GM23248 (cell line): ENCODE results near the gene ACSL6. TPM values are rescaled to one million over a fixed set of nuclear protein-coding genes. Genes with fewer than 3 reads are reported as not detected.

Experiments
- DNase-seq: peaks from one replicate; pipeline ENCODE4 v3.0.0-alpha.2; 2015
- H2AFZ ChIP-seq: fragments of 200-600 bp; sonication (generic); 2 replicates; pipeline ENCODE4 v1.6.1; 2016; ENCODE audit warnings: antibody characterized with exemption
- H3F3A ChIP-seq: fragments of 200-600 bp; sonication (generic); 2 replicates; pipeline ENCODE4 v1.6.1; 2016; ENCODE audit warnings: mild to moderate bottlenecking, antibody characterized with exemption, mixed run types; ENCODE audit not compliant: insufficient read depth
- H3K27ac ChIP-seq: fragments of 200-600 bp; sonication (generic); 2 replicates; pipeline ENCODE4 v1.5.1; 2016; ENCODE audit warnings: mild to moderate bottlenecking
- H3K27me3 ChIP-seq: fragments of 200-600 bp; sonication (generic); replicated peaks from 2 replicates; pipeline ENCODE4 v1.6.1; 2016; ENCODE audit warnings: mild to moderate bottlenecking; ENCODE audit not compliant: insufficient read depth
- H3K36me3 ChIP-seq: fragments of 200-600 bp; sonication (generic); 2 replicates; pipeline ENCODE4 v1.6.1; 2016; ENCODE audit warnings: low read depth, mild to moderate bottlenecking
- H3K4me1 ChIP-seq: fragments of 200-600 bp; sonication (generic); 2 replicates; pipeline ENCODE4 v1.6.1; 2016; ENCODE audit warnings: mild to moderate bottlenecking; ENCODE audit not compliant: insufficient read depth
- H3K4me2 ChIP-seq: fragments of 200-600 bp; sonication (generic); one replicate; pipeline ENCODE4 v1.6.1; 2016; ENCODE audit warnings: mild to moderate bottlenecking; ENCODE audit not compliant: unreplicated experiment
- H3K4me3 ChIP-seq: fragments of 200-600 bp; sonication (generic); 2 replicates; pipeline ENCODE4 v1.5.1; 2016; ENCODE audit warnings: mild to moderate bottlenecking
- H3K79me2 ChIP-seq: fragments of 200-600 bp; sonication (generic); 2 replicates; pipeline ENCODE4 v1.6.1; 2016; ENCODE audit warnings: mild to moderate bottlenecking; ENCODE audit not compliant: insufficient read depth
- H3K9ac ChIP-seq: fragments of 200-600 bp; sonication (generic); 2 replicates; pipeline ENCODE4 v1.6.1; 2016; ENCODE audit warnings: mild to moderate bottlenecking
- H3K9me2 ChIP-seq: fragments of 200-600 bp; sonication (generic); 2 replicates; pipeline ENCODE4 v1.6.1; 2016; ENCODE audit warnings: mixed run types, mild to moderate bottlenecking, moderate library complexity; ENCODE audit not compliant: insufficient read depth
- H3K9me3 ChIP-seq: fragments of 200-600 bp; sonication (generic); one replicate; pipeline ENCODE4 v1.6.1; 2017; ENCODE audit warnings: low read depth
- H4K20me1 ChIP-seq: fragments of 200-600 bp; sonication (generic); 2 replicates; pipeline ENCODE4 v1.6.0; 2016; ENCODE audit not compliant: insufficient read depth
- EZH2 ChIP-seq: fragments of 200-600 bp; sonication (generic); IDR thresholded peaks from 2 replicates; pipeline ENCODE4 v1.6.1; 2018; ENCODE audit warnings: antibody characterized with exemption, mild to moderate bottlenecking; ENCODE audit not compliant: insufficient read depth, poor library complexity, severe bottlenecking
- EZH2phosphoT487 ChIP-seq: fragments of 200-600 bp; sonication (generic); IDR thresholded peaks from 2 replicates; pipeline ENCODE4 v1.6.1; 2018; ENCODE audit warnings: antibody characterized with exemption, moderate library complexity, mild to moderate bottlenecking, low read depth; ENCODE audit not compliant: insufficient read depth
- WGBS, 2 experiments: methylation state at CpG; one replicate each; pipeline ENCODE4 v1.1.6; 2015 to 2017; ENCODE audit warnings: low lambda C conversion rate in 2 of 2, low coverage in 1 of 2; ENCODE audit errors: missing lambda C conversion rate in 2 of 2; 5-methylcytosine and 5-hydroxymethylcytosine counted together
- in situ Hi-C: fragments of 300-500 bp; cut with MboI; formaldehyde crosslinking; loops from 2 replicates; pipeline ENCODE4 v1.15.0; 2020
- polyA plus RNA-seq: library from polyadenylated mRNA; unstranded; fragments of >200 nt; fragmentation: Nextera tagmentation; extraction: Ambion mirVana; gene quantifications from 2 replicates; pipeline ENCODE4 v1.2.1, GENCODE V29; 2016
- total RNA-seq: library from RNA; depleted of rRNA; stranded (reverse); fragments of >200 nt; shearing (Covaris generic); gene quantifications from 2 replicates; pipeline ENCODE4 v1.2.3, GENCODE V29; 2014

The ACSL6 gene
- total and polyA plus RNA-seq, 2 experiments from 2014 or later, result 0.11 TPM; not detected in 1

- Histone ChIP-seq H3K9me3 (no peaks in the 10 kb centered on the region), H3K27ac (no peak overlapping the region), H4K20me1 (no peaks in the 10 kb centered on the region), H3K9me2 (no peaks in the 10 kb centered on the region), H3F3A (no peaks in the 10 kb centered on the region), H2AFZ (no peak overlapping the region), H3K79me2 (no peaks in the 10 kb centered on the region), H3K9ac (no peak overlapping the region), H3K27me3 (no peaks in the 10 kb centered on the region), H3K36me3 (no peaks in the 10 kb centered on the region), H3K4me2 (no peak overlapping the region), H3K4me3 (no peak overlapping the region), H3K4me1 (no peaks in the 10 kb centered on the region)
- no peak for DNase-seq
- 44 to 54% methylated on average over 4 of the region's 4 CpGs for WGBS, 2 experiments
- in situ Hi-C loops, result no loop called here
- no peak for TF ChIP-seq EZH2phosphoT487
- no peak for TF ChIP-seq EZH2
Observed at GRCh38 chr5:131980696-131981095, 30.8 kb downstream of the ACSL6 start.

GRCh38 chr5:131979816-131980215 is 31.6 kb downstream of the ACSL6 start:
- Histone ChIP-seq H3K27me3 (no peaks in the 10 kb centered on the region), H4K20me1 (no peaks in the 10 kb centered on the region), H3K36me3 (no peaks in the 10 kb centered on the region), H3K9me2 (no peaks in the 10 kb centered on the region), H3K79me2 (no peaks in the 10 kb centered on the region), H2AFZ (no peak overlapping the region), H3K9ac (no peak overlapping the region), H3K4me2 (no peak overlapping the region), H3K9me3 (no peaks in the 10 kb centered on the region), H3K4me3 (no peak overlapping the region), H3K27ac (no peak overlapping the region), H3F3A (no peaks in the 10 kb centered on the region), H3K4me1 (no peaks in the 10 kb centered on the region)
- TF ChIP-seq EZH2 (no peak), EZH2phosphoT487 (no peak)
- in situ Hi-C loops, result no loop called here
- no peak for DNase-seq
- WGBS, 2 experiments, result 59 to 72% methylated on average over 4 of the region's 4 CpGs

DNA sequence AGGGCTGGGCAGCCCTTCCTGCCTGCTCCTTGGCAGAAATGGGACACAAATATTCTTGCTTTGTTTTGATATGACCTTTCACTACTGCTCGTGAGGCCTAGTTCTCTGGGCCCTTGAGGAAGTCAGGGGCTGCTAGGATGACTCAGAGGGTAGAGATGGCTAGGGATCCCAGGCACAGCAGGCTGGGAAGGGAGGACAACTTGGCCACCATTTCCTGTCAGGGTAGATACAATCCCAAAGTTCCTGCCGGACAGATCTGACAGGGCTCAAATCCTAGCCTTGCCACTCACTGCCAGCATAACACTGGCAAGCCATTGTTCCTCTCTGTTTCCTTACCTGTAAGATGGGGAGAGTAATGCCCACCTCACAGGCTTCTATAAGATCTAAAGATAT is 34.2 kb downstream of the ACSL6 start:
- Histone ChIP-seq H3K4me1 (no peaks in the 10 kb centered on the region), H3K79me2 (no peaks in the 10 kb centered on the region), H3K4me2 (no peak overlapping the region), H3F3A (no peaks in the 10 kb centered on the region), H3K27me3 (no peaks in the 10 kb centered on the region), H3K9ac (no peak overlapping the region), H3K36me3 (no peaks in the 10 kb centered on the region), H3K4me3 (no peak overlapping the region), H4K20me1 (no peaks in the 10 kb centered on the region), H3K9me3 (no peaks in the 10 kb centered on the region), H3K27ac (no peak overlapping the region), H3K9me2 (no peaks in the 10 kb centered on the region), H2AFZ (no peak overlapping the region)
- in situ Hi-C loops, result no loop called here
- DNase-seq, result no peak
- TF ChIP-seq EZH2 (no peak), EZH2phosphoT487 (no peak)
- 38 to 46% methylated on average over 2 of the region's 2 CpGs for WGBS, 2 experiments

- Histone ChIP-seq H3K36me3 (no peaks in the 10 kb centered on the region), H2AFZ (no peak overlapping the region), H3K9me3 (no peaks in the 10 kb centered on the region), H3K4me1 (no peaks in the 10 kb centered on the region), H3K4me3 (no peak overlapping the region), H4K20me1 (no peaks in the 10 kb centered on the region), H3K79me2 (no peaks in the 10 kb centered on the region), H3K9ac (no peak overlapping the region), H3F3A (no peaks in the 10 kb centered on the region), H3K9me2 (no peaks in the 10 kb centered on the region), H3K27ac (no peak overlapping the region), H3K27me3 (no peaks in the 10 kb centered on the region), H3K4me2 (no peak overlapping the region)
- TF ChIP-seq EZH2phosphoT487 (no peak), EZH2 (no peak)
- 60 to 62% methylated on average over 6 of the region's 6 CpGs for WGBS, 2 experiments
- DNase-seq, result no peak
- in situ Hi-C loops, result no loop called here
Observed at GRCh38 chr5:131976414-131977211, 34.8 kb downstream of the ACSL6 start.
